ENCODE measurements around the gene SERGEF.

Gene SERGEF

DNA sequence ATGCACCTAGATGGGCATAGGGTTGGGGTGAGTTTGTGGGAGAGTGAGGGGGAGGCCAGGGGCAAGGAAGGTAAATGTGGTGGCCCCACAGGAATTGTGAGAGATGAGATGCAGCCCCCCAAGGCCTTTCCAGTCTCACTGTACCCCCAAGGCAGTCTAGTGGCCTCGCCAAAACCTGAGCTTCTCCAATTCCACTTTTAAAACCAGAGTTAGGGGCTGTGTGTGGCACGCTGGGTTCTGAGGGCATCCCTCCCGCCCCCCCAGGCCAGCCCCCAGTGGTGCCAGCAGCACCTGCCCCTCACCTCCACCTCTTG lies 237.9 kb downstream of the SERGEF start:
- in situ Hi-C loops (cut with MboI; ENCODE audit: low sequenced_read_pairs) = no loop called here

DNA sequence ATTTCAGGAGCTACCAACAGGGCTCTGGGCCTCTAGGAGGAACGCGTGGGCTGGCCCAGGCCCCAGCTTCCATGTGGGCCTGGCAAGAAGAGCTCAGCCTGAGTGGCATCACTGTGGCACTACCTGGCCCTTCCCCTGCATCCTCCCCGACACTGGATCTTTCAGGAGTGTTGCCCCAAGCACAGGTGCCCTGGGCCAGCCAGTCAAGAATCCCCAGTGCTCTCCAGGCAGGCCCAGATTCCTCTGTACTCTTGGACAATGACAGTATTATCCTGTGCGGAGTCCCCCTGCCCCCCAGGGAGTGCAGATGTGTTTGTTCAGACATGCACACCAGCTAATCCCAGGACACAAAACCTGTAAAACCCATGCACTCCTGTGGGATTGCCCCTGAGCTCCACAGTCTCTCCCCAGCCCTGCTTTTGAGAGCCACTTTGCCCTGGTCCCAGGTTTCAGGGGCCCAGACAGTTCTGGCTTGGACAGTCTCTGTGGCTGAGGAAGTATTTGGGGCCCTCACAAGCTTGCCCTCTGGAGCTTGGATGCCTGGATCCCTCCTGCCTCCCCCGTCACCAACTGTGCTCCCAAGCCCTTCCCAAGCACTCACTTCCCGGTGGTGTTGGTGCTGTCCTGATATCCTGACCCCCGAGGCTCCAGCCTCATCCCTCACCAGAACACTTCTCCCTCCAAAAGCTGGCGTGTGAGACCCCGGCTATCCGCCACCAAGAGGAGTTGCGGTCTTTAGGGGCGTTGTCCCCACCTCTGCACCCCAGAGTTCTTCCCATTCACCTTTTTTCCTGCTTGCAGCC lies 238.4 kb downstream of the SERGEF start:
- in situ Hi-C loops (cut with MboI; ENCODE audit: low sequenced_read_pairs) = no loop called here

DNA sequence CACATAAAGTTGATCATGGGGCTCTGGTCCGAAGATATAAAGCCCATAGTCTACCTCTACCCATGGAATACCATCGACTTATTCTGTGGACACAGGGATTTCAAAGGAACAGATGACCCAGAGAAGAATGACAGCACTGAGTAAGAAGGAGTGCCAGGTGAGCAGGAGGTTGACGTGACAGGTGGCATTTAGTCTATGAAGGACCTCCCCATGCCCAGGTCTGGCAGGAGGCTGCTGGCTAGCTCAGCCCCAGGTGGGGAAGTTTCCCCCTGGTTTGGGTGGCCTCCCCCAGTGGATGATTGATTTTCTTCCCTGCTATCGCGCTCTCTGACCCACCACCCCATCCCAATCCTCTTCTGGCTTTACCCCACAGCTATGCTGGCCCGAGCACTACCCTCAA lies 239.2 kb downstream of the SERGEF start:
- in situ Hi-C loops (cut with MboI; ENCODE audit: low sequenced_read_pairs) = no loop called here

DNA sequence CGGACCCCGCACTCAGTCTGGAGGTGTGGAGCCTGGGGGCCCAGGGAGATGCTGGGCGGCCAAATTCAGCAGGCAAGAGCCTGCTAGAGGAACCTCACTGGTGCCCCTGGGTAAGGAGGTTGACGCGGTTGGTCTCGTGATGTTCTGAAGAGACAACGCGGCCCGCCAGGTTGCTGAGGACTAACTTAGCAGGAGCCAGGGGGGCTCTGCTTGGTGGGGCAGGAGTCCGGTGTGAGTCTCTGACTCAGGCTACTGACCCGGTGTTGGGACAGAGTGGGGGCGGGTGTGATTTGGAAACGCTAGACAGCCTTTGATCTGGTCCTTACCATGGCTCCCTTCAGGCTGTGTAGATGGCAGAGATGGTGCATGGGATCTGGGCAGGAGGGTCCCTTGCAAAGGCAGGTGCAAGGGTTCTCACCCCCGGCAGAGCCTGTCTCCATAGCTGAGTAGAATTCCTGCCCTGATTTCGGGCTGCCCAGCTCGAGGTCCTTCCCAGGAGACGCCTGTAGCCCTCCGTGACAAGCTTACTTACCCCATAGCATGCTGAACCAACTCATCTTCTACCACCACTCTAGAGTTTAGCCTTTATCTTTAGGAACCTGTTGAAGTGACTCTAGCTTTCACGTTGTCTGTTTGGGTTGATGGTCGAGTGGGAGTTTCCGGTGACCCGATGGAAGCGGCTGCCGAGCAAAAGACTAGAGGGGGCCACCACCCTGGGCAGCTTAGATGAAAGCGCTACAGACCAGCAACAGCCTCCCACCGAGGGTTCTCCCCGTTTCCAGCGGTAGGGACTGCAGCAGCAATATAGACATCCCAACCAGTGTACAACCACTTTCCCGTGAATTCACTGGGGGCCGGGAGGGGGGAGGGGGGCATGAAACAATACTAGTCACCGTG lies 239.9 kb downstream of the SERGEF start:
- in situ Hi-C loops (cut with MboI; ENCODE audit: low sequenced_read_pairs) = no loop called here

DNA sequence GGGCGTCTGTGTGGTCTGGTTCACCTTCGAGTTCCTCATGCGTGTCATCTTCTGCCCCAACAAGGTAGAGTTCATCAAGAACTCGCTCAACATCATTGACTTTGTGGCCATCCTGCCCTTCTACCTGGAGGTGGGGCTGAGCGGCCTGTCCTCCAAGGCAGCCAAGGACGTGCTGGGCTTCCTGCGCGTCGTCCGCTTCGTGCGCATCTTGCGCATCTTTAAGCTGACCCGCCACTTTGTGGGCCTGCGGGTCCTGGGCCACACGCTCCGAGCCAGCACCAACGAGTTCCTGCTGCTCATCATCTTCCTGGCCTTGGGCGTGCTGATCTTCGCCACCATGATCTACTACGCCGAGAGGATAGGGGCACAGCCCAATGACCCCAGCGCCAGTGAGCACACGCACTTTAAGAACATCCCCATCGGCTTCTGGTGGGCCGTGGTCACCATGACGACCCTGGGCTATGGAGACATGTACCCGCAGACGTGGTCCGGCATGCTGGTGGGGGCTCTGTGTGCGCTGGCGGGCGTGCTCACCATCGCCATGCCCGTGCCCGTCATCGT lies 240.9 kb downstream of the SERGEF start:
- in situ Hi-C loops (cut with MboI; ENCODE audit: low sequenced_read_pairs) = no loop called here

DNA sequence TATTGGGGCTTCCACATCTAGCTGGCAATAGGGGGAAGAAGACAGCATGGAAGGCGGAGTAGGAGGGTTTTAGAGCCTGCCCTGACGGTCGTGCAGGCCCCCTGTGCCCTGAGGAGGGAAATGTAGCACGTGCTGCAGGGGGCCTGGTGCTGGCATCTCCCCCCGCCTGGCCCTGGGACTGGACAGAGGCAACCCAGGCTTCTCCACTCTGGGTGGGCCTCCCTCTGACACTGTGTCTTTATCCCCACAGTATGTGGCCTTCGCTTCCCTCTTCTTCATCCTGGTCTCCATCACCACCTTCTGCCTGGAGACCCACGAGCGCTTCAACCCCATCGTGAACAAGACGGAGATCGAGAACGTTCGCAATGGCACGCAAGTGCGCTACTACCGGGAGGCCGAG lies 241.4 kb downstream of the SERGEF start:
- in situ Hi-C loops (cut with MboI; ENCODE audit: low sequenced_read_pairs) = no loop called here

DNA sequence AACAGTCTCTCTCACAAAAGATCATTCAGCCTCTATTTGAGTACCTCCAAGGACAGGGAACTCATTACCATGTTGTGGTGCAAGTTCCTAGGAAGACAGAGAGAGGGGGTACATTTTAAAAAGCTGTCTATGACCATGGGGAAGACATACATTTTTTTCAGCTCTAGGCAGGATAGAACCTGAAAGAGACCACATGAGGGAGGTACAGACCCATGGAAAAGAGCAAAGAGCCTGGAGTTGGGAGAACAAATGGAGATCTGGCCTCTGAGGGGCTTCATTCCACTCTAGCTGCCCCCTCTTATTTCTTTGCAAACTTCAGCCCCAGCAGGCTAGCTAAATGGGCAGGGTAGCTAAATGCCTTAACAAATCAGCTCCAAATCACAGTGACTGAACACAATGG lies 241.9 kb downstream of the SERGEF start:
- in situ Hi-C loops (cut with MboI; ENCODE audit: low sequenced_read_pairs) = no loop called here

DNA sequence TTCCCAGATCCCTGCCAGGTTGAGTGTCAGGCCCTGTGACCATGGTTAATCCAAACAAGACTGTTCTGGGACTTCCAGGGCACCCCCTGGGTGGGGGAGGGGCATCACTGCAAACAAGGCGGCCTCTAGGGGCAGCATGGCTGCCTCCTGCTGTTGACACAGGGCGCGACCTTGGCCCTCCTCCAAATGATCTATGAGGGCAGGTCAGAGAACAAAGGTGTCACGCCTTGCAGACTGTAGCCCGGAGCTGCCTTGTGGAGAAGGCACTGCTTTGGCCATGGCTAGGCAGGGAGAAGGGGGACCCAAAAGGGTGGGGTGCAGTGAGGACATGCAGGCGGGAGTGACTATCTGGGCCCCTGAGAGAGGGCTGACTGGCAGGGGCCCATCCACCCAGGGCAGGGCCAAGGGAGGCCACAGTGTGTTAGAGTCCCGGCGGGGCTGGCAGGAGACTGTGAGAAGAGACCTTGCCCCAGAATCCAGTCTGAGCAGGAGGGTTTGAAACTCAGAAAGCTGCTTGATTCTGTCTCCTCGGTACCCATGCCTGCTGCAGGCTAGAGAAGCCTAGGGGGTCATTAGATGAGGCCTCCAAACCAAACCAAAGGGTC lies 242.7 kb downstream of the SERGEF start:
- in situ Hi-C loops (cut with MboI; ENCODE audit: low sequenced_read_pairs) = no loop called here

DNA sequence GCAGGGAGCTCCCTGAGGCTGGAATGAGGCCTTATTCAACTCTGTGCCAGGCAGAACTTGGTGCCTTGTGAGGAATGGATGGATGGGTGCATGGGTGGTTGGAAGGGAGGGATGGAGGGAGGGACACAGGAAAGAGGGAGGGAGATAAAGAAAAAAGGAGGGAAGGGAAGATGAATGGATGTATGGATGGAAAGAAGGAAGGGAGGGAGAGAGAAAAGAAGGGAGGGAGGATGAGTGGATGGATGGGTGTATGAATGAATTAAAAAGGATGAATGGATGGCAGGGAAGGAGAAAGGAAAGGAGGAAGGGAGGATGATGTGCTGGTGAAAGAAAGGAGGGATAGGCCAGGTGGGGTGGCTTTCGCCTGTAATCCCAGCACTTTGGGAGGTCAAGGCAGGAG lies 243.6 kb downstream of the SERGEF start:
- in situ Hi-C loops (cut with MboI; ENCODE audit: low sequenced_read_pairs) = no loop called here

DNA sequence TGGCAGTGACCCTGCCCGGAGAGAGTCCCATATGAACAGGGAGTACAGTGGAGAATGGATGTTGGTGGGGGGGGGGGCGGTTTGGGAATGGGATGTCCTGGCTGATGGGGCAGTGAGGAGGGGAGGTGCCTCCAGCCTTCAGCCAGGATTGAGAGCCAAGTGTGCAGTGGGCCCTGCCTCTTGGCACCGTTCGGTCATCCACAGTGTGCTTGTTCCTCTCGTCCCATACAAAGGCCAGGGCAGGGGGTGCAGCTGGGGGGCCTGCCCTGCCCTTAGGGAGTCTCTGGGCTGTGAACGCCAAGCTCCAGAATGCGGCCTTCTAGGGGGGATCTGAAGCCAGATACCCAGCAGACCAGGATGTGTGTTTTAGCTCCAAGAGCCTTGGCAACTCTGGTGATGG lies 244.3 kb downstream of the SERGEF start:
- in situ Hi-C loops (cut with MboI; ENCODE audit: low sequenced_read_pairs) = no loop called here

DNA sequence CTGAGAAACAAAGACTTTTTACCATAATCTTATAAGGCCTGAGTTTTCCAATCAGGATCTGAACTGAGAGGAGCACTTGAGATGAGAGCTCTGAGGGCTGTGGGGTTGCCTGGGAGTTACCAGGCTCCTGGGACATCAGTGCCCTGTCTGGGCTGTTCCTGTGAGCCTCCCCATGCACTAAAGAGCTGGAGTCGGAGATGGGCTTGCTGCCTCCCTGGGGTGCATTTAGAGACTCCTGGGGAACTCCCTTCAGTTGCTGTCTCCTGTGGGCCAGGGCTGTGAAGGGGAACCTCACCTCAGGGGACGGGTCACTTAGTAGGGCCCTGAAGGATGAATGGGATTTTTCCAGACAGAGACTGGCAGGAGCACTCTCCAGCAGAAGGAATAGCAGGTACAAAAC lies 244.9 kb downstream of the SERGEF start:
- in situ Hi-C loops (cut with MboI; ENCODE audit: low sequenced_read_pairs) = no loop called here

DNA sequence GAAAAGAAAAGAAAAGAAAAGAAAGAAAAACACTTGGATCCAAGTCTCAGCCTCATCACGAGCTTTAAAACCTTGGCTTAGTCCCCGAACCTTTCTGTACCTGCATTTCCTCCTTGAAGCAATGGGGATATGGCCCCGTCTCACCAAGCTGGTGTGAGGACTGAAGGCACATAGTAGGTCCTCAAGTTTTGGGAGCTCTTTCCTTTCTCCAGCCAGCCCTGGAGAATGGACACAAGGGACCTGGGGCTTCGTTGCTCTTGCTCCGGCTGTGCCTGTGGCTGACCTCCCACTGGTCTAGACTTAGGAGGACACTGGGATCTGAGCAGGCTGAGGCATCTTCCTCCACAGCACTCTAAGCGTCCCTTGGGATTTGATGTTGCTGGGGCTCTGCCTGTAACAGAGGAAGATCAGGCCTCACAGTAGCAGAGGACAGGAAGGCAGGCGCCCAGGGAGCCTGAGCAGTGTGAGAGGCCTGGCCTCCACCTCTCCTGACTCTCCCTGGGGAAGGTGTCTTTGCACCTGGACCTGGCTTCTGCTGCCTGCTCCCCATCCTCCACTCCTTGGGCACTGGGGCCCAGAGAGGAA lies 245.5 kb downstream of the SERGEF start:
- in situ Hi-C loops (cut with MboI; ENCODE audit: low sequenced_read_pairs) = no loop called here

DNA sequence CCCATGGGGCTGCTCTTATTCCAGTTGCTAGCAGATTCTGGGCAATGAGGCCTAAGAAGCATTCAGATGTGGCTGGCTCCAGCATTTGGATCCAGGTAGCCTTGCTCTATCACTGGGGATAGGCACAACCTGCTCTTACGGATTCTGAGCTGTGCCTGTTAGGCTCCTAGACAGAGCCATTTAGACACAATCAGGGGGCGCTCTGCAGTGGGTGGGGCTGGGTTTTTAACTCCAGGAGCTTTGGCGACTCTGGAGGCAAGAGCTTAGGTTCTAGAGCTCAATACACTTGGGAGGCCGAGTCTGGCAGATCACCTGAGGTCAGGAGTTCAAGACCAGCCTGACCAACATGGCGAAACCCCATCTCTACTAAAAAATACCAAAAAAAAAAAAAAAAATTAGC lies 246.3 kb downstream of the SERGEF start:
- in situ Hi-C loops (cut with MboI; ENCODE audit: low sequenced_read_pairs) = no loop called here

DNA sequence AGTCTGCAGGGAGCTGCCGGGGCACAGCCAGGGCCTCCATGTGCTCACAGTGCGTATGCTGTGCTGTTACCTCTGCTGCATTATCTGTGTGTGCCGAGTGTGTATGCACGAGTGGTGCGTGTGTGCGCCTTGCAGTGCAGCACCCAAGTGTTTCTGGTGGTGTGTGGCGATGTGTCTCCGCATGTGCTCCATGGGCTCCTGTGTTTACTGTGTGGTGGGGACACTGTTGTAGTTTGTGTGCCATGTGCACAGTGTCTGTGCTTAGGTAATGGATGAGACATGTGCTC lies 246.8 kb downstream of the SERGEF start:
- in situ Hi-C loops (cut with MboI; ENCODE audit: low sequenced_read_pairs) = no loop called here

DNA sequence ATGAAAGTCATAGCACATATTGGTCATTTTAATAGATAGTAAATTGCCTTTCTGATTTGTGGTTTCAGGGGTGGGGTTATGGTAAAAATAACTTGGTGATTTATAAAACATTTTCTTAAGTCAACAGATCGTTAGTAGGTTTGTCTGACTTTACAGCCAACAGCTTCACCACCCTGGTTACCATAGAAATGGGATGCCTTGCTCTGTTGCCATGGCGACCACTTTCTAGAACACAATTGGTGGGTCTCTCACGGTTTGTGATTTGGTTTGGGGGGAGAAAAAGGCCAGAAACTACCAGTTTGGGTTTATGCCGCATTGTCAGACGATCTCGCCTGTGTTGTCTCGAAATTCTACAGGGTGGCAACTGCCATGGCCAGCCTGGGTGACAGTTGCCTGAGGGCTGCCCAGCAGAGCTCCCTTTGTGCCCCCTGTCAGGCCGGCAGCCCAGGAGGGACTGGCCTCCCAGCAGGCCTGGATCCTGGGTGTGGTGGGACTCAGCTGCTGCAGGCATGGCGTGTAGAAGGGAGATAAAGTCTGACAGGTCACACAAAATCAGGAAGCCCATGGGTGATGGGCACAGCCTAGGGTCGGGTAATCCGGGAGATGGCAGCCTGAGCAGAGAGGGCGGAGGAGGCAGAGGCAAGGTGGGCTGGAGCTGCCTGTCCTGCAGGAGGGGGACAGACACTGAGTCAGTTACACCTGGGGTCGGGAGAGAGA lies 247.3 kb downstream of the SERGEF start:
- in situ Hi-C loops (cut with MboI; ENCODE audit: low sequenced_read_pairs) = no loop called here

DNA sequence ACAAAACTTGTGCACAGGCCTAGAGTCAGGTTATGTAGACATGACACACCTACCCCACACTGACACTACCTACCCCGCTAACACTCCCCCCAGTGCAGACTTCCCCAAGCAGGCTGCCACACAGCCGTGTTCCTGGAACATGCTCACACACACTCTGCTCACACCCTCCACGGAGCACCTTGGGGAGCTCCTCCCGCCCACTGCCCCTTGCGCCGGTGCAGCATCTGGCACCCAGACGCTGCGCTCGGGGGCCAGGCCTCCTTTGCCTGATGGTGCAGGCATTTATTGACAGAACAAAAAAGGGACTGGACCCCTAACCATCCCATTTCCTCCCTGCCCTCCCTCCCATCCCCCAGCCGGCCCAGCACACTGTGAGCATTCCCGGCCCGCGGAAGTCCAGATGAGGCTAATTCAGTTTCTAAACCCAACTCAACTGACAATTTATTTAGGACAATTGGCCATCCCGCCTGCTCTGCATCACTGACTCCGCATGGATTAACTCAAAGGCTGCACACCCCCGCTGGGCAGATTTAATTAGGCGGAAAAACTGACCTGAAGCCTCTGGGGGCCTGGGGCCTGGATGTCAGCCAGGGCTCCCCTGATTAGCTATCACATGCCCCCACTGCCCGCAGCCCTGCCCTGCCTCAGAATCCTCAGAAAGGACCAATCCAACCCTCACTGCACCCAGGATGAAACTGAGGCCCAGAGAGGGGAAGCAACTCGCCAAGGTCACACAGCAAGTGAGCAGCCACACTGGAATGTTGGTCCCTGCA lies 248.2 kb downstream of the SERGEF start:
- in situ Hi-C loops (cut with MboI; ENCODE audit: low sequenced_read_pairs) = no loop called here

DNA sequence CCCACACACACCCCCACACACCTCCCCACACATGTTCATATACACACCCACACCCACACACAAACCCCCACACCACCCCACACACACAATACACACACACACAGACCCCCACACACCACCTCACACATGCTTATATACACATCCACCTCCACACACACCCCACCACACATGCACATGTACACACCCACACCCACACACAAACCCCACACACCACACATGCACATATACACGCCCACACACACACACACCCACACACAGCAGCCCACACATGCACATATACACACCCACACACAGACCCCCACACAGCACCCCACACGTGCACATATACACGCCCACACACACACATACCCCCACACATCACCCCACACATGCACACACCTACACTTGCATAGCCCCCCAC lies 249.1 kb downstream of the SERGEF start:
- in situ Hi-C loops (cut with MboI; ENCODE audit: low sequenced_read_pairs) = no loop called here

DNA sequence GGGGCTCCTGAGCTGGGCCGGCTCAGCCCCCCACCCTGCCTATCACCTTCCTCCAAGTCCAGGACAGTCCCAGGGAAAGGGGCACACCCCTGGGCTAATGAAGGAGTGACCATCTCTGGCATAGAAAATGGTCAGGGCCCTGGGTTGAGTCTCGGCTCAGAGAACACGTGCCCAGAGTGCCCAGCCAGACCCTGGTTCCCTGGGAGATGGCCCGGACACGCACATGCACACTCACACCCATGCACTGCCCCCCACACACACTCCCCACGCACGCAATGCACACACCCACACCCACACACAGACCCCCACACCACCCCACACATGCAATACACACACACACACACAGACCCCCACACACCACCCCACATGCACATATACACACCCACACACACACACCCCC lies 249.6 kb downstream of the SERGEF start:
- in situ Hi-C loops (cut with MboI; ENCODE audit: low sequenced_read_pairs) = no loop called here

DNA sequence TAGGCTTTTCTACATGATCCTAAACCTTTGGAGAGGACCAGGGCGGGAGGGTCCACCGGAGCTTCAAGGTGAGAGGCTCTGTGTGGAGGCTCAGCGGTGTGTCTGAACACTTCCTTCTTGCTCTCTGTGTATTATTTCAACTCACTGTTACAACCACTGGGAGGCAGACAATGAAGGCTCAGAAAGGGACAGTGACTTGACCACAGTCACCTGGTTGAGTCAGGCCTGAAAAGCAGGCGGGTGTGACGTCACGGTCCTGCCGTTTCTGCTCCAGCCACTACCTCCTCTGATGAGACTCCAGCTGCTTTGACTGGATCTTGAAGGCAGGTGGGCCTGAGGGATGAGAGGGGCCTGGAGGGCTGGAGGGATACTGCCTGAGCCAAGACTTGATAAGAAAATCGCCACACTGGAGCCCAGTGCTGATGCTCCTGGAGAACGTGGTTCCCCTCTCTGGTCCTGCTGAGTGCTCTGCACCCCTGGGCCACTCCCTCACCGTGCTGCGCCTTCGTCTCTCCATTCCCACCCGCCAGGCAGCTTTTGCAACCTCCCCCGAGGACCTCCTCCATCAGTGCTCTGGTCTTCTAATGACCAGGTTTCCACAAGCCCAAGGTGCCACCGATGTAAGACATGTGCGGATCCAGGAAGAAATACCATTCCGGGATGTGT lies 250.4 kb downstream of the SERGEF start:
- in situ Hi-C loops (cut with MboI; ENCODE audit: low sequenced_read_pairs) = no loop called here

All from hTERT RPE-1 (cell line).